ENCODE data around the gene MVK. TPM values are rescaled to one million over a fixed set of nuclear protein-coding genes. Genes with fewer than 3 reads are reported as not detected.

MVK gene
- total RNA-seq, 1 experiment from 2014 or later = 29.8 TPM

DNA sequence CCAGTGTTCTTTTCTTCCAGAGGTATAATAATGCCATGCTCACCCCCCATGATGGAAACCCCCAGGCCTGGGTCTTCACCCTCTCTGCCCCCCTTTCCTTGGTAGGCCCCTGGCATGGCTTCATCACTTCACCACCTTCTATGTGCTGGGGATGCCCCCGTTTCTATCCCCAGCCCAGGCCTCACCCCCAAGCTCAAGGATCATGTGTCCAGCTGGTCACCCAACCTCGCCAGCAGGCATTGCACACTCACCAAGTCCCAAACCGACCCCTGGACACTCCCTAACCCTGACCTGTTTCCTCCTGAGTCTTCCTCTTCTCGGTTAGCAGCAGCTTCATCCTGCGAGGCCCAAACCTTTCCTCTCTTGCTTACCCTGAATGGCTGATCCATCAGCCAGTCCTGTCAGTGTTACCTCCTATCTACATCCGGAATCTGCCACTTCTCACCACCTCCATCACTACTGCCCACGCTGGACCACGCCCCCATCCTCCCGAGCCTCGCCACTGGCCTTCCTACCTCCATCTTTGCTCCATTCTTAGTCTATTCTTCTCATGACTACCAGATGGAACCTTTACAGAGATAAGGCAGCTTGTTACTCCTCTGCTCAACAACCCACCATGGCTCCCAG lies 69.0 kb downstream of the MVK start:
- no peak overlapping the region for H3K4me3 ChIP-seq
- no peaks in the 10 kb centered on the region for H3K27me3 ChIP-seq
- H3K36me3 ChIP-seq = no peaks in the 10 kb centered on the region
- no peaks in the 10 kb centered on the region for H3K9me3 ChIP-seq
- no peak for DNase-seq

DNA sequence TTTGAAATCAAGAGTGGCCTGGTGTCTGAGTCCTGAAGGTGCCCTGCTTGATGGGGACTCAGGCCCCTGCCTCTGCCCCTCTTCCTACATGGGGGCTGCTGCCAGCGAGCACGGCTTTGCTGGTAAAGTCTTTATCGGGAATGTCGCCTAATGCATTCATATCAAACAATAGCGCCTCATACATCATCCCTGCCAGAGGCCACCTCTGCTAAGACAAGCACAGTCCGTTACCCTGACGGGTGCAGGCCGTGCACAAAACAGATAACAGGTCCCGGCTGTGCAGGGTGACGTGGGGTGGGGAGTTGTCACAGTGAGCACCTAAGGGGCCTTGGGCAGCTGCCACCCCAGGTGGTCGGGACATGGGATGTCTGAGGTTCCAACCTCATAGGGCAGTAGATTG lies 71.6 kb downstream of the MVK start:
- DNase-seq = no peak
- no peak overlapping the region for H3K4me3 ChIP-seq
- no peaks in the 10 kb centered on the region for H3K9me3 ChIP-seq
- no peaks in the 10 kb centered on the region for H3K36me3 ChIP-seq
- H3K27me3 ChIP-seq = no peaks in the 10 kb centered on the region

DNA sequence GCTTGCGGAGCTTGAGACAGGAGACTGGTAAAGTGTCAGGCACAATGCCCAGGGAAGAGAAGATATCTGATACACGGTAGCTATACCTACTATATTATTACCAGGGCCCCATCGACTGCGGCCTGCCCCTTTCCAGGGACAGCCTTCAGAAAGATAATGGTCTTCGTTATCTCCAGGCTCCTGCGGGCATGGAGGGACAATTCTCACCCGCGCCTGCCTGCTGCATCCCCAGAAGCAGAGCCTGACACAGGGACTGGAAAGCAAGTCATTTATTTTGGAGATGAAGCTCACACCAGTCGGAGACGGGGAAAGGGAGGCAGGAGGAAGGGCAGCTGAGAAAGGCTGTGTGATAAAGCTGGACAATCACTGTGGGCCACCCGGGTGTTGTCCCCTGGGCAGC lies 72.1 kb downstream of the MVK start:
- Histone ChIP-seq H3K9me3 (no peaks in the 10 kb centered on the region), H3K36me3 (no peaks in the 10 kb centered on the region), H3K27me3 (no peaks in the 10 kb centered on the region), H3K4me3 (no peak overlapping the region)
- DNase-seq = no peak

Other genes starting within 250 kb of the MVK start
- not detected in 2 replicates for gene MYO1H, start 225.9 kb upstream of the MVK start, total RNA-seq (2014; rRNA removed; shearing (Covaris generic); ENCODE audit: low replicate concordance)
- 92.0 and 101 TPM in 2 replicates for gene KCTD10, start 96.5 kb upstream of the MVK start, total RNA-seq (2014; rRNA removed; shearing (Covaris generic); ENCODE audit: low replicate concordance)
- gene UBE3B, start 96.2 kb upstream of the MVK start, total RNA-seq (2014; rRNA removed; shearing (Covaris generic); ENCODE audit: low replicate concordance) = 12.9 and 18.8 TPM in 2 replicates
- gene MMAB, start 290 bp upstream of the MVK start, total RNA-seq (2014; rRNA removed; shearing (Covaris generic); ENCODE audit: low replicate concordance) = 48.5 and 68.3 TPM in 2 replicates
- 0.84 and 1.8 TPM in 2 replicates for gene FAM222A, start 140.0 kb downstream of the MVK start, total RNA-seq (2014; rRNA removed; shearing (Covaris generic); ENCODE audit: low replicate concordance)

Data from MG63 (cell line).